Astrocyte (in vitro differentiated cells and primary cell): ENCODE measurements around the gene RAET1G. TPM values are rescaled to one million over a fixed set of nuclear protein-coding genes. Genes with fewer than 3 reads are reported as not detected.
"Not testable (repeated sequence)": the region's sequence is repeated elsewhere in the genome, so short reads cannot be mapped to it uniquely, and the experiment has no call there.

Experiments
- DNase-seq: peaks from one replicate; pipeline ENCODE4 v3.0.0-alpha.2; 2010; ENCODE audit warnings: low read depth
- FAIRE-seq: peaks from 2 replicates; lab custom pipeline; 2011; peaks lifted over from hg19 to GRCh38; lab: Jason Lieb, UNC
- H2AFZ ChIP-seq: 2 replicates; pipeline ENCODE4 v1.6.0; 2012; ENCODE audit warnings: low read depth, low read length, inconsistent platforms
- H3K27ac ChIP-seq: 2 replicates; pipeline ENCODE4 v1.5.1; 2011; ENCODE audit warnings: low read depth, low read length, inconsistent platforms
- H3K27me3 ChIP-seq: 2 replicates; pipeline ENCODE4 v1.6.0; 2011; ENCODE audit warnings: low read length, inconsistent platforms; ENCODE audit not compliant: insufficient read depth
- H3K36me3 ChIP-seq: 2 replicates; pipeline ENCODE4 v1.5.1; 2011; ENCODE audit warnings: low read length, inconsistent platforms; ENCODE audit not compliant: insufficient read depth
- H3K4me1 ChIP-seq: 2 replicates; pipeline ENCODE4 v1.5.1; 2011; ENCODE audit warnings: low read length, inconsistent platforms; ENCODE audit not compliant: insufficient read depth
- H3K4me2 ChIP-seq: 2 replicates; pipeline ENCODE4 v1.6.0; 2012; ENCODE audit warnings: low read length, inconsistent platforms
- H3K4me3 ChIP-seq: 2 replicates; pipeline ENCODE4 v1.5.1; 2011; ENCODE audit warnings: low read depth, mild to moderate bottlenecking, low read length, inconsistent platforms; ENCODE audit not compliant: insufficient read depth
- H3K79me2 ChIP-seq: 2 replicates; pipeline ENCODE4 v1.6.0; 2012; ENCODE audit warnings: mild to moderate bottlenecking, low read length, inconsistent platforms; ENCODE audit not compliant: insufficient read depth
- H3K9ac ChIP-seq: 2 replicates; pipeline ENCODE4 v1.6.0; 2012; ENCODE audit warnings: mild to moderate bottlenecking, low read length, inconsistent platforms
- H3K9me3 ChIP-seq: 2 replicates; pipeline ENCODE4 v1.5.1; 2012; ENCODE audit warnings: low read depth, mild to moderate bottlenecking, low read length, inconsistent platforms; ENCODE audit not compliant: insufficient read depth
- H4K20me1 ChIP-seq: 2 replicates; pipeline ENCODE4 v1.6.0; 2012; ENCODE audit warnings: low read length, inconsistent platforms; ENCODE audit not compliant: insufficient read depth
- H3K27ac Mint-ChIP-seq: one replicate; pipeline ENCODE4 v1.8.0; 2021; ENCODE audit warnings: mild to moderate bottlenecking, mixed read lengths; ENCODE audit not compliant: unreplicated experiment
- H3K27me3 Mint-ChIP-seq: one replicate; pipeline ENCODE4 v1.8.0; 2021; ENCODE audit warnings: low read depth, mixed read lengths; ENCODE audit not compliant: unreplicated experiment
- H3K36me3 Mint-ChIP-seq: one replicate; pipeline ENCODE4 v1.8.0; 2021; ENCODE audit warnings: low read depth, mixed read lengths; ENCODE audit not compliant: unreplicated experiment
- H3K4me1 Mint-ChIP-seq: one replicate; pipeline ENCODE4 v1.8.0; 2021; ENCODE audit warnings: low read depth, mixed read lengths; ENCODE audit not compliant: unreplicated experiment
- H3K4me3 Mint-ChIP-seq: one replicate; pipeline ENCODE4 v1.8.0; 2021; ENCODE audit warnings: mild to moderate bottlenecking, moderate library complexity, mixed read lengths; ENCODE audit not compliant: unreplicated experiment
- H3K9me3 Mint-ChIP-seq: one replicate; pipeline ENCODE4 v1.8.0; 2021; ENCODE audit warnings: mild to moderate bottlenecking, mixed read lengths; ENCODE audit not compliant: unreplicated experiment
- CTCF ChIP-seq: IDR thresholded peaks from 2 replicates; pipeline ENCODE4 v1.5.1; 2011; ENCODE audit warnings: low read depth, mild to moderate bottlenecking, inconsistent platforms, low read length, moderate library complexity; ENCODE audit not compliant: insufficient read depth
- EZH2 ChIP-seq: IDR thresholded peaks from 2 replicates; pipeline ENCODE4 v1.6.1; 2012; ENCODE audit warnings: mild to moderate bottlenecking, low read length, inconsistent platforms; ENCODE audit not compliant: insufficient read depth
- total RNA-seq: library from RNA; stranded (reverse); gene quantifications from 2 replicates; pipeline ENCODE4 v1.2.1, GENCODE V29; 2021

The RAET1G gene
- total RNA-seq, 1 donor from 2014 or later, result not detected

GRCh38 chr6:149895048-149895590 is 27.8 kb downstream of the RAET1G start:
- Histone ChIP-seq H2AFZ (no peak overlapping the region), H3K36me3 (no peaks in the 10 kb centered on the region), H3K4me2 (peak overlapping the region; percentile 73), H3K27me3 (no peaks in the 10 kb centered on the region), H3K4me3 (no peak overlapping the region), H3K9me3 (no peaks in the 10 kb centered on the region), H4K20me1 (no peaks in the 10 kb centered on the region), H3K9ac (no peak overlapping the region), H3K27ac (no peak overlapping the region), H3K79me2 (no peaks in the 10 kb centered on the region), H3K4me1 (peaks cover 26% of the 10 kb centered on the region)
- Mint-ChIP-seq H3K9me3 (no peaks in the 10 kb centered on the region), H3K27me3 (peaks cover 48% of the 10 kb centered on the region), H3K4me3 (no peak overlapping the region), H3K36me3 (no peaks in the 10 kb centered on the region), H3K27ac (no peak overlapping the region), H3K4me1 (peaks cover 13% of the 10 kb centered on the region)
- TF ChIP-seq EZH2 (no peak), CTCF (no peak)
- DNase-seq (peak; percentile 23), FAIRE-seq (no peak)

DNA sequence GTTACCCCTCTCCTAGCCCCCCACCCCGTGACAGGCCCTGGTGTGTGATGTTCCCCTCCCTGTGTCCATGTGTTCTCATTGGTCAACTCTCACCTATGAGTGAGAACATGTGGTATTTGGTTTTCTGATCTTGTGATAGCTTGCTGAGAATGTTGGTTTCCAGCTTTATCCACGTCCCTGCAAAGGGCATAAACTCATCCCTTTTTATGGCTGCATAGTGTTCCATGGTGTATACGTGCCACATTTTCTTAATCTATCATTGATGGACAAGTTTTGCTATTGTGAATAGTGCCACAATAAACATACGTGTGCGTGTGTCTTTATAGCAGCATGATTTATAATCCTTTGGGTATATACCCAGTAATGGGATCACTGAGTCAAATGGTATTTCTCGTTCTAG is 31.1 kb downstream of the RAET1G start:
- peaks cover 19% of the 10 kb centered on the region for H3K4me1 ChIP-seq
- H2AFZ ChIP-seq, H3K4me2 ChIP-seq, H3K36me3 ChIP-seq, DNase-seq, H3K4me3 Mint-ChIP-seq, H3K36me3 Mint-ChIP-seq, H3K27ac Mint-ChIP-seq, H3K79me2 ChIP-seq, FAIRE-seq, H3K27ac ChIP-seq, H3K9me3 Mint-ChIP-seq, H3K4me3 ChIP-seq, H3K27me3 ChIP-seq, H3K9me3 ChIP-seq, H3K9ac ChIP-seq, H4K20me1 ChIP-seq: not testable (repeated sequence)
- peaks cover 55% of the 10 kb centered on the region for H3K27me3 Mint-ChIP-seq
- H3K4me1 Mint-ChIP-seq, result peaks cover 13% of the 10 kb centered on the region

DNA sequence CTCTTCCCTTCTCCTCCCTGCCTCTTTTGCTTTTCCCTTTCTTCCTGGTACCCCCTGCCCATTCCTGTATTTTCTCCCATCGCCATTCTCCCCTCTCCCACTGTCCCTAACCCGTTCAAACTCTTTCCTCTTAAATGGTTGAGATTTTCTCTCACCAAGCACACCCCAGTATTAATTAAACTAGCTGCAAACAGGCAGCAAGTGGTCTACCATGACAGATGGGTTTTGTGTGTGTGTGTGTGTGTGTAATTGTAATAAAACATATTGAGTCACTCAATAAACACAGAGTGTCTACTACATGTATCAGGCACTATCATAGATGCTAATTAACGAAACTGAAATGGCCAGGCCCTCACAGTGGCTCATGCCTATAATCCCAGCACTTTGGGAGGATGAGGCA is 31.7 kb downstream of the RAET1G start:
- Histone ChIP-seq H3K27ac (no peak overlapping the region), H3K4me3 (no peak overlapping the region), H3K9me3 (no peaks in the 10 kb centered on the region), H3K9ac (no peak overlapping the region), H3K79me2 (no peaks in the 10 kb centered on the region), H4K20me1 (no peaks in the 10 kb centered on the region), H3K4me2 (no peak overlapping the region), H3K4me1 (peaks cover 13% of the 10 kb centered on the region), H2AFZ (no peak overlapping the region), H3K27me3 (no peaks in the 10 kb centered on the region), H3K36me3 (no peaks in the 10 kb centered on the region)
- DNase-seq, result no peak
- no peak overlapping the region for H3K4me3 Mint-ChIP-seq
- no peak overlapping the region for H3K27ac Mint-ChIP-seq
- H3K9me3 Mint-ChIP-seq, result no peaks in the 10 kb centered on the region
- H3K36me3 Mint-ChIP-seq, result no peaks in the 10 kb centered on the region
- no peak for FAIRE-seq
- peaks cover 8% of the 10 kb centered on the region for H3K4me1 Mint-ChIP-seq
- H3K27me3 Mint-ChIP-seq, result peaks cover 55% of the 10 kb centered on the region
- TF ChIP-seq CTCF (no peak), EZH2 (no peak)
